IMR-90 (cell line): ENCODE results near the gene RNF224. TPM values are rescaled to one million over a fixed set of nuclear protein-coding genes. Genes with fewer than 3 reads are reported as not detected.

Source experiments
- polyA plus RNA-seq, 3 experiments: library from polyadenylated mRNA; depleted of rRNA; stranded (reverse); fragments of >200 nt; gene quantifications; 2 replicates each; pipeline ENCODE4 v1.2.3, GENCODE V29; 2012; ENCODE audit warnings: low replicate concordance in 1 of 3
- total RNA-seq: library from RNA; depleted of rRNA; stranded (reverse); fragments of >200 nt; gene quantifications from 2 replicates; pipeline ENCODE4 v1.2.3, GENCODE V29; 2012; rRNA removed

The RNF224 gene
- total and polyA plus RNA-seq, 2 of the 4 experiments (the other 2 are of a cell fraction) = not detected

Other genes with a start within 250 kb of the RNF224 start
Only the 30 nearest of the 32 such genes appear.
- gene PAXX, start 235.1 kb upstream of the RNF224 start, total RNA-seq = 4.4 and 5.7 TPM in 2 replicates
- gene PAXX, start 235.1 kb upstream of the RNF224 start, polyA plus RNA-seq (2012; rRNA removed) = 24.6 and 30.2 TPM in 2 replicates
- gene CLIC3, start 230.9 kb upstream of the RNF224 start, total RNA-seq = 0.18 and 0.28 TPM in 2 replicates
- 1.7 and 2.1 TPM in 2 replicates for gene CLIC3, start 230.9 kb upstream of the RNF224 start, polyA plus RNA-seq (2012; rRNA removed)
- 3.8 and 4.4 TPM in 2 replicates for gene ABCA2, start 199.3 kb upstream of the RNF224 start, total RNA-seq
- gene ABCA2, start 199.3 kb upstream of the RNF224 start, polyA plus RNA-seq (2012; rRNA removed) = 46.0 and 52.3 TPM in 2 replicates
- gene FUT7, start 195.4 kb upstream of the RNF224 start, total RNA-seq = not detected in 2 replicates
- gene FUT7, start 195.4 kb upstream of the RNF224 start, polyA plus RNA-seq (2012; rRNA removed) = not detected in 2 replicates
- gene NPDC1, start 181.3 kb upstream of the RNF224 start, total RNA-seq = 2.7 and 2.8 TPM in 2 replicates
- 58.1 and 74.0 TPM in 2 replicates for gene NPDC1, start 181.3 kb upstream of the RNF224 start, polyA plus RNA-seq (2012; rRNA removed)
- not detected in 2 replicates for gene ENTPD2, start 173.4 kb upstream of the RNF224 start, total RNA-seq
- gene ENTPD2, start 173.4 kb upstream of the RNF224 start, polyA plus RNA-seq (2012; rRNA removed) = not detected in 2 replicates
- gene SAPCD2, start 156.9 kb upstream of the RNF224 start, total RNA-seq = 3.3 and 3.4 TPM in 2 replicates
- gene SAPCD2, start 156.9 kb upstream of the RNF224 start, polyA plus RNA-seq (2012; rRNA removed) = 4.9 and 6.4 TPM in 2 replicates
- gene UAP1L1, start 150.0 kb upstream of the RNF224 start, total RNA-seq = 2.3 and 2.5 TPM in 2 replicates
- gene UAP1L1, start 150.0 kb upstream of the RNF224 start, polyA plus RNA-seq (2012; rRNA removed) = 8.7 and 9.8 TPM in 2 replicates
- 25.0 and 28.7 TPM in 2 replicates for gene MAN1B1, start 140.5 kb upstream of the RNF224 start, total RNA-seq
- gene MAN1B1, start 140.5 kb upstream of the RNF224 start, polyA plus RNA-seq (2012; rRNA removed) = 49.8 and 55.1 TPM in 2 replicates
- 14.2 and 14.9 TPM in 2 replicates for gene DPP7, start 112.8 kb upstream of the RNF224 start, total RNA-seq
- gene DPP7, start 112.8 kb upstream of the RNF224 start, polyA plus RNA-seq (2012; rRNA removed) = 76.4 and 88.2 TPM in 2 replicates
- not detected in 2 replicates for gene GRIN1, start 88.3 kb upstream of the RNF224 start, total RNA-seq
- gene GRIN1, start 88.3 kb upstream of the RNF224 start, polyA plus RNA-seq (2012; rRNA removed) = 0.04 and 0.09 TPM in 2 replicates
- gene LRRC26, start 57.5 kb upstream of the RNF224 start, total RNA-seq = not detected in 2 replicates
- not detected in 2 replicates for gene LRRC26, start 57.5 kb upstream of the RNF224 start, polyA plus RNA-seq (2012; rRNA removed)
- not detected in 2 replicates for gene TMEM210, start 55.4 kb upstream of the RNF224 start, total RNA-seq
- not detected in 2 replicates for gene TMEM210, start 55.4 kb upstream of the RNF224 start, polyA plus RNA-seq (2012; rRNA removed)
- 9.3 and 9.4 TPM in 2 replicates for gene ANAPC2, start 38.9 kb upstream of the RNF224 start, total RNA-seq
- gene ANAPC2, start 38.9 kb upstream of the RNF224 start, polyA plus RNA-seq (2012; rRNA removed) = 29.5 and 34.3 TPM in 2 replicates
- gene SSNA1, start 38.8 kb upstream of the RNF224 start, total RNA-seq = 55.7 and 63.9 TPM in 2 replicates
- 86.7 and 107 TPM in 2 replicates for gene SSNA1, start 38.8 kb upstream of the RNF224 start, polyA plus RNA-seq (2012; rRNA removed)
- 1.7 and 1.8 TPM in 2 replicates for gene TPRN, start 26.8 kb upstream of the RNF224 start, total RNA-seq
- gene TPRN, start 26.8 kb upstream of the RNF224 start, polyA plus RNA-seq (2012; rRNA removed) = 5.3 and 7.1 TPM in 2 replicates
- 18.8 and 20.8 TPM in 2 replicates for gene TMEM203, start 21.9 kb upstream of the RNF224 start, total RNA-seq
- 39.1 and 40.6 TPM in 2 replicates for gene TMEM203, start 21.9 kb upstream of the RNF224 start, polyA plus RNA-seq (2012; rRNA removed)
- 0.90 and 1.1 TPM in 2 replicates for gene NDOR1, start 21.8 kb upstream of the RNF224 start, total RNA-seq
- gene NDOR1, start 21.8 kb upstream of the RNF224 start, polyA plus RNA-seq (2012; rRNA removed) = 10.6 and 14.0 TPM in 2 replicates
- gene RNF208, start 5.3 kb upstream of the RNF224 start, total RNA-seq = not detected in 2 replicates
- gene RNF208, start 5.3 kb upstream of the RNF224 start, polyA plus RNA-seq (2012; rRNA removed) = 1.2 and 1.6 TPM in 2 replicates
- 0.18 TPM in 1 of 2 replicates, not detected in the other for gene CYSRT1, start 2.3 kb upstream of the RNF224 start, total RNA-seq
- 0.84 and 0.93 TPM in 2 replicates for gene CYSRT1, start 2.3 kb upstream of the RNF224 start, polyA plus RNA-seq (2012; rRNA removed)
- gene SLC34A3, start 3.4 kb downstream of the RNF224 start, total RNA-seq = not detected in 2 replicates
- gene SLC34A3, start 3.4 kb downstream of the RNF224 start, polyA plus RNA-seq (2012; rRNA removed) = not detected in 2 replicates
- gene TUBB4B, start 13.8 kb downstream of the RNF224 start, total RNA-seq = 236 and 237 TPM in 2 replicates
- 529 and 613 TPM in 2 replicates for gene TUBB4B, start 13.8 kb downstream of the RNF224 start, polyA plus RNA-seq (2012; rRNA removed)
- gene STPG3, start 23.8 kb downstream of the RNF224 start, total RNA-seq = not detected in 2 replicates
- gene STPG3, start 23.8 kb downstream of the RNF224 start, polyA plus RNA-seq (2012; rRNA removed) = not detected in 2 replicates
- gene NELFB, start 27.8 kb downstream of the RNF224 start, total RNA-seq = 36.7 and 36.9 TPM in 2 replicates
- gene NELFB, start 27.8 kb downstream of the RNF224 start, polyA plus RNA-seq (2012; rRNA removed) = 65.1 and 66.0 TPM in 2 replicates
- 9.7 and 11.4 TPM in 2 replicates for gene TOR4A, start 50.2 kb downstream of the RNF224 start, total RNA-seq
- gene TOR4A, start 50.2 kb downstream of the RNF224 start, polyA plus RNA-seq (2012; rRNA removed) = 22.9 and 28.4 TPM in 2 replicates
- gene NRARP, start 74.8 kb downstream of the RNF224 start, total RNA-seq = not detected in 2 replicates
- gene NRARP, start 74.8 kb downstream of the RNF224 start, polyA plus RNA-seq (2012; rRNA removed) = 0.15 and 0.39 TPM in 2 replicates
- gene EXD3, start 195.7 kb downstream of the RNF224 start, total RNA-seq = 1.1 and 1.7 TPM in 2 replicates
- gene EXD3, start 195.7 kb downstream of the RNF224 start, polyA plus RNA-seq (2012; rRNA removed) = 7.4 and 10.2 TPM in 2 replicates
- gene NOXA1, start 195.9 kb downstream of the RNF224 start, total RNA-seq = not detected in 2 replicates
- 0.16 and 0.17 TPM in 2 replicates for gene NOXA1, start 195.9 kb downstream of the RNF224 start, polyA plus RNA-seq (2012; rRNA removed)
- gene ENTPD8, start 213.9 kb downstream of the RNF224 start, total RNA-seq = not detected in 2 replicates
- gene ENTPD8, start 213.9 kb downstream of the RNF224 start, polyA plus RNA-seq (2012; rRNA removed) = 0.07 TPM in 2 replicates
- gene NSMF, start 231.8 kb downstream of the RNF224 start, total RNA-seq = 7.7 and 10.0 TPM in 2 replicates
- 40.9 and 45.9 TPM in 2 replicates for gene NSMF, start 231.8 kb downstream of the RNF224 start, polyA plus RNA-seq (2012; rRNA removed)